SIG-M5 treated with dmso at 0.1 percent for 504 hours (cell line): ENCODE results near the gene KRT17.

Experiments
- DNase-seq: peaks from one replicate; lab custom pipeline; 2025; ENCODE audit not compliant: unreplicated experiment; lab: John Stamatoyannopoulos, UW

KRT17 gene

DNA sequence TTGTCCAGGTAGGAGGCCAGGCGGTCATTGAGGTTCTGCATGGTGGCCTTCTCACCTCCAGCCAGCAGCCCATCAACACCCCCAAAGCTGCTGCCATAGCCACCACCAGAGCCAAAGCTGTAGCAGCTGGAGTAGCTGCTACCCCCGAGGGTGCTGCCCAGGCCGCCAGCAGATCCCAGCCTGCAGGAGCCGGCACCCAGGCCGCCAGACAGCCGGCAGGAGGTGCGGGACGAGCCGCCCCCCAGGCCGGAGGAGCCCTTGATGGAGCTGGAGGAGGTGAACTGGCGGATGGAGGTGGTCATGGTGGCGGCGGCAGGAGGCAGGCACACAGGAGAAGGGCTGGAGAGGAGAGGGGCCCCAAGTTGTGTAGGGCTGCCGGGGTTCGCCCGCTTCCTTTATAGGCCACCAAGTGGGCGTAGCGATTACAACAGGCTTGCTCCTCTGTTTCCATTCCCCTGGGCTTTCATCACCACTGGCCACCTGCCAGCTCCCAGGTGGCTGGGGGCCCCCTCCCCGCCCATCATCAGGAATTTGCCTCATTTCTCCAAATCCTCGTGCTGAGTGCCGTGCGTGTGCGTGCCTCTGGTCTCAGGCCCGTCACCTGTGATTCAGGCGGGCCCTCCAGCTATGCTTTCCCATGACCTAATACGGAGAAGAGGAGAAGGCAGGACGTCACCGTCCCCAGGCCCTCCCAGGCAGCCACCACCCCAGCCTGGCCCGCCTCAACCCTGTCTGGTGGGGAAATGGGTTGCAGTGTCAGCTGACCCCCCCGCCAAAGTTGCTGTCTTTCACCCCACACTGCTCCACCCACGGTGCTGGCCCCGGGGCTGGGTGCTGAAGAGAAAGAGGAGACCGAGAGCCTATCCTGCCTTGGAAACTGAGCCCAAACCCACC is at the start of gene KRT17:
KRT17 (minus strand) TSS at position 368 of the 894 bp plus-strand sequence; CDS start at position 302, 66 bp downstream.
- no peak for DNase-seq

DNA sequence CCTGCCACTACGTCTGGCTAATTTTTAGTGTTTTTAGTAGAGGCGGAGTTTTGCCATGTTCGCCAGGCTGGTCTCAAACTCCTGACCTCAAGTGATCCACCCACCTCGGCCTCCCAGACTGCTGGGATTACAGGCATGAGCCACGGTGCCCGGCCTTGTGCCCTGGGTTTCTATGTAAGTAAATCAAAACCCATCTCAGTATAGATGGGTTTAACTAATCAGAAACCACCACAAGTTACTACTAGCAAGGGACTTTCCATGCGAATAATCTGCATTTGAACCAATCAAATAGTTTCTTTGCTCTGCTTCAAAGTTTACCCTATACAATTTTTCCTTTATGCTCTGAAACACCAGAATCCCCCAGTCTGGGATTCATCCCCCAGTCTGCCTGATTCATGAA is 47.8 kb upstream of the KRT17 start:
- DNase-seq: no peak

DNA sequence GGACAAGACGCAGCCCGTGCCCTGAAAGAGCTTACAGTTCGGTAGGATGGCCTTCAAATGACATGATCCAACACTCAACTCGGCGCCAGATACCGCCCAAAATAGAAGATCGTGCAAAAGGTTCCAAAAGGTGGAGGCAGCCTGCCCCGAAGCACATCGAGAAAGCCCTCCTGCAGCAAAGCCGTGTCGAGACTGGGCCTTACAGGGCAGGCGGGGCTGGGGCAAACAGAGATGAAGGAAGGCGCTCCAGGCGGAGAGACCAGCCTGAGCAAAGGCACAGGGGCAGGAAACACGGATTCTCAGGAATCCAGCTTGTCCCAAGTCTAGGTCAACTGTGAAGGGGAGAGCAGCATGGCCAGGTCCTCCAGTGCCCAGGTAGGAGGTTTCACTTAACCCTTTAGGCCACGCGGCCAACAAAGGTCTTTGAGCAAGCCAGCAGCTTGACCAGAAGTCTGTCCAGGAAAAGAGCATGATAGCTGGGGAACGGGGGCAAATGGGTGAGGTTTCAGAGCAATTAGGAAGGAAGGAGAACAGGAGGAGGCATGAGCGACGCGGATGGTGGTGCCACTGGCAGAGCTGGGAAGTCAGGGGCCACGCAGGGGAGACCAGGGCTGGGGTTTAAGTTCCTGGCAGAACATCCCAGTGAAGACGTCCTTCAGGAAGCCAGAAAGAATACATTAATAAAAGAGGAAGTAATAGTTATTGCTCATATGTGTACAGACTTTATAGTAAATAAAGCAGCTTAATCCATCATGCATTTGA is 43.1 kb upstream of the KRT17 start:
- DNase-seq: peak; percentile 50

DNA sequence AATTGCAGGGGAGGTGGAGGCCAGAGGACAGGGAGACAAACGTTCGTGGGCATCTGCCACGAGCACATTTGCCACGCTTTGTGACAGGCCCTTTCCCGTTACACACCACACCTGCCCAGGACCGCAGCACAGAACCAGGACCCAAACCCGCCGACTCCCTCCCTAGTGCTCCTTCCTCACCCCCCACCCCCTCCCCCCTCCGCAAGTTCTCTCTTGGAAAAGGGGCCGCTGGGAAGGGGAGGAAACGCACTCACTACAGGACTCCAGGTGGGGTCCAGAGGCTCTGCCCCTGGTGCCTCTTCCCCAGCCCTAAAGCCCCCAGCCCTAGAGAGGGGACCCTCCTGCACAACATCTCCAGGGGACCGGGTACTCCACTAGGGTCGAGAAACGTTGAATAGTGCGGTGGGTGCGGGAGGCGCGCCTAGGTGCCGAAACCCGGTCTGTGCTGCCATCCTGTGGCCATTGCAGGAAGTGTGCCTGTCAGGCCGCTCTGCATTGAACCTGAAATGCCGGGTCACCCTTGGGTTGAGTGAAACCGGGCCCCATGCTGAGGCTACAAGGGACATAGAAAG is 42.4 kb upstream of the KRT17 start:
- DNase-seq: peak; percentile 81

DNA sequence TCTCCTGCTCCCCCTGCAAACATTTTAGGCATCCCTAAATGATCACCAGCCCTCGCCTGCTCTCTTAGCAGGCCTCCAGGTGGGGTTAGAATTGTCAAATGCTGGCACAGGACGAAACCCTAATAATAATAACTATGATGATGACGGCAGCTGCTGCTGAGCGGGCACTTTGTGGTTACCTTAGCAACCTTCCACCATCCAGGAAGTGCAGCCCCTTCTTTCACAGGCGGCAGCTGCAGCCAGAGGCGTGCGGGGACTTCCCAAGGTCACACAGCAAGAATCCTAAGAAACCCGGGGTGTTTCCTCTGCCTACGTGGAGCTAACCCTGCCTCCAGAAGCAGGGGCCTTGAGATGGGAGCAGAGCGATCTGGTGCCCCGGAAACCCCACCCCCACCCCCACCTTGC is 41.9 kb upstream of the KRT17 start:
- DNase-seq: no peak

DNA sequence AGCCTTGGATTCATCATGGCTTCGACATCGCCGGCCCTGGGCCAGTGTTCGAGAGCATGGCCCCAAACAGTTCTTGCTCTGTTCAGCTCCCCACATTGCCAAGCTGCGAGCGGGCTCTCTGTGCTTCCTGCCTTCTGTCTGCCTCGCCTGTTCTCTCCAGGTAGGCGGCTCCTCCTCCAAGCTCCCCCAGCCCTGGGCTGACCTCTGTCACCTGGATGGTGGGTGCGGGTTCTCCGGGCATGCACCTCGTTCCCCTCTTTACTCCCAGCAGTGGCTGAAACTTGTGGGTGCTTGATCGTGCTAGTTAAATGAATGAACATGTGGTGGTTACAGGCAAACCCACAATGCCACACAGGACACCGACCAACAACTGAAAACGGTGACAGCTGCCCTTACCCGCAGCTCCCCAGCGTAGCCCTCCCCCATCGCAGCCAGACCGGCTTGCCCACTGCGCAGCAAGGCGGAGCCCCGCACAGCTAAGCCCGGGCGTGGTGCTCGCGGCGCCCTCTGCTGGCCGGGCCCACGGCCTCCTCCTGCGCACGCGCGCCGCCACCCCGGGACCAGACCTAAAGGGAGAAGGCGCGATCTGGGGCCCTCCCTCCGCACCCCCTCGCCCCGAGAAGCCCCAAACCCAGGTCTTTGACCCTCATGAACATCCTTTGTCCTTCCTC is 41.3 kb upstream of the KRT17 start:
- peak; percentile 66 for DNase-seq

DNA sequence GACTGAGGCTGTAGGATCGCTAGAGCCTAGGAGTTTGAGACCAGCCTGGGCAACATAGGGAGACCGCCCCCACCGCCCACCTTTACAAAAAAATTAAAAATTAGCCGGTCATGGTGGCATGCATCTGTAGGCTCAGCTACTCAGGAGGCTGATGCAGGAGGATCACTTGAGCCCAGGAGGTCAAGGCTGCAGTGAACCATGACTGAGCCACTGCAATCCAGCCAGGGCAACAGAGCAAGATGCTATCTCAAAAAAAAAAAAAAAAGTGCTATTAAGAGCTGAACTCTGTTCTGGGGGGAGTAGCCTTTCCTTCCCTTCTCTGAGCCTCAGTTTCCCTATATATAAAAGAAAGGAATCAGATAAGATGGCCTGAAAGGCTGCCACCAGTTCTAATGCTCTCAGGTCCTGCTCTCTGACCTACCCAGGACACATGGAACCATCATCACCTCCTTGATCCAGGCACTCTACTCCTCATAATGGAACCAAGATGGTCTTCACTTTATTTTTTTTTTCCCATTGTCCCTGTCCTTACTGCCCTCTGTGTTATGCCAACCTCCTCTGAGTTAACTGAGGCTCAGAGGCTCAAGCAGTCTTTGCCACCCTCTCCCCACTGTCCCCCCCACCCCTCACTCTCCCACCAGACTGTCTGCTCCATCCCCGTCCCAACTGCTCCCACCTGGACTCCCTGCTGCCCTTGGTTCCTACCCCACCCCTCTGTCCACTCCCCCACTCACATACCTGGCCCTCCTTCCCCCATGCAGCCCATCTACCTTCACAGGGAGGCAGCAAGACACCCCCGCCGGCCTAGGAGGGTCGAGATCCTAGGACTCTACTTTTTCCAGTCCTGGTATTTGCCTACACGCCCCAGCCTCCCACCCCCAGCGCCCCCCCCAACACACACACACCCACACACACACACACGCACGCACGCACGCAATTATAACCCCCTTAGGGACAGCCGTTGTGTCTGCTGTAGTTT is 40.5 kb upstream of the KRT17 start:
- DNase-seq: no peak

DNA sequence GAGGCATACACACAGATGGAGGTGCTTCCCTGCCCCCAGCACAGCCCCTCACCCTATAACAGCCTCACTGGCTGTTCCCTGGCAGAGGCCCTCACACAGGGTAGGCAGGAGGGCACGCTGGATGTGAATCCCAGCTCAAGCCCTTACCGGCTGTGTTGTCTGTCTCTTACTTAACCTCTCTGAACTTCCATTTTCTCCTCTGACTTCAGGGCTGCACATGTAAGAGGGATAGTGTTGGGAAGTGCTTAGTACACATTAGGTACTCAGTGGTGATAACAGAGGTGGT is 39.7 kb upstream of the KRT17 start:
- no peak for DNase-seq

DNA sequence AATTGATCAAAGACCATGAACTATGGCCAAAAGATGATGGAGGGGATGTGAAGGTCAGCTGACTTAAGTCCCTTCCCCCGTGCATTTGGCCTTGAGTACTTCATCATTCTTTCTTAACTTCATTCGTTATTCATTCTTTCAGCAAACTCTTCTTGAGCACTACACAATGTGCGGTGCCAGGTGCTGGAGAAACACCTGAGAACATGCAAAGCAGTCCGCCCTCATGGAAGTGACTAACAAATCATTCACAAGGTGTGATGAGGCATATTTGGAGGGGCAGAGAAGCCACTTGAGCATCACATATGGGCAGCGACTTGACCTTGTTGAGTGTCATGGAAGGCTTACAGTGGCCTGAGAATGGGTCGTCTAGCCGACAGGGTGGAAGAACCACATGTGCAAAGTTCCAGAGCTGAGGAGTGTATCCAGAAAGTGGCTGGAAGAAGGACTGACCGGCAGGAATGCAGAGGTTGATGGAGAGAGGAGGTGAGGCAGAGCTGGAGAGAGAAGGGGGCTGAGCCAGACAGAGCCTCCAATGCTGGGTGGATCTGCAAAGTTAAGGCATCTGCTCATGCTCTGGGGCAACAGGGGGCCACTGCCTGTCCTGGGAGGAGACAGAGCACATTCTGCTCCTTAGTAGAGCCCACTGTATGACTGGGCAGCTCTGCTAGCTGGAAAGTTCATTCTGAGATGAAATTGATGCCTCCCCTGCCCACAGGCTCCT is 39.2 kb upstream of the KRT17 start:
- DNase-seq: no peak

DNA sequence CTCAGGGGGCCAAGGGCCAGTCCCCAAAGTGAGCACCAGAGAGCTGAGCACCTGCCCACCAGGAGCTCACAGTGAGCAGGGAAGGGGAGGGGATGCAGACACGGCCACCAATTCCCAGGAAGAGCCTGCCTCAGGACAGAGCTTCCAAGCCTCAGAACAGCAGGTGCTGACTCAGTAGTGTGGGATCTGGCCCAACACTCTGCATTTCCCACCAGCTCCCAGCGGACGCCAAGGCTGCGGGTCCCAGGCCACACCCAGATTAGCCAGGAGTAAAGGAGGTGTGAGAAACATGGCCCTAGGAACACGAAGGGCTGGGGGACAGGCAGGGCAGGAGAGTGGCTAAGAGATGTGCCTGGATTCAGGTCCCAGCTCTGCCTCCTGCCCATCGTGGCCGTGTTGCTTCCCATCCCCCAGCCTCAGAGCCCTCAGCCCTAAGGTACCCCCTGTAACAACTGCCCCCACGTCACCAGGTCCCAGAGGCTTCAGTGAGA is 35.9 kb upstream of the KRT17 start:
- DNase-seq: no peak

DNA sequence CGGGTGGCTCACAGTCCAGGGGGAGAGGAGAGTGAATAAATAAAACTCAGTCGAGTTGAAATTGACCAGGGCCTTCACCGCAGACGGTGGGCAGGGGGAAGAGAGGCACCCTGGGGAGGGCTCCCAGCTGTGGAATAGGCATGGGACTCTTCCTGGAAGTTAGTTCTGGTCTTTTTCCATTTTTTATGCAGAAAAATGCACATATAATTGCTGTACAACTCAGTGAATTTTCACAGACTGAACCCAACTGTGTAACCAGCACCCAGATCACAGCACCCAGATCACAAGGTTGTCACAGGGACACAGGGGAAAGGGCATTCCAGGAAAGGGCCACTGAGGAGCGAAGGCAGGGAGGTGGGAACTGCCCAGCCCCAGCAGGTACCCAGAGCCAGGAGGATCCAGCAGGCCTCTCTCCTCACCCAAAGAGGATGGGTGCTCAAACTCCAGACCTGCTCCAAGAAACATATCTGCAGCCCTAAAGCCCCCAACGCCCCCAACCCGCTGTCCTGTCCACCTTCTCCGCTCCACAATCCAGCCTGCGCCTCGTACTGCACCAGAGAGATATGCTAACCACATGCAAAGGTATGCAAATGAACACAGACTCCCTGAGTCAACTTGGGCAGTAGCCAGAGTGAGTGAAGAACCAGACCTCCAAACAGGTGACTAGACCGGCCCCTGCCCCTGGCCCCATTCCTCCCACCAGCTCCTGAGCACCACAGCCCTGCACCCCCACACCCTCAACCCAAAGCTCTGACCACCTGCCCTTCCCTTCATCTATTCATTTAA is 35.2 kb upstream of the KRT17 start:
- DNase-seq: no peak

DNA sequence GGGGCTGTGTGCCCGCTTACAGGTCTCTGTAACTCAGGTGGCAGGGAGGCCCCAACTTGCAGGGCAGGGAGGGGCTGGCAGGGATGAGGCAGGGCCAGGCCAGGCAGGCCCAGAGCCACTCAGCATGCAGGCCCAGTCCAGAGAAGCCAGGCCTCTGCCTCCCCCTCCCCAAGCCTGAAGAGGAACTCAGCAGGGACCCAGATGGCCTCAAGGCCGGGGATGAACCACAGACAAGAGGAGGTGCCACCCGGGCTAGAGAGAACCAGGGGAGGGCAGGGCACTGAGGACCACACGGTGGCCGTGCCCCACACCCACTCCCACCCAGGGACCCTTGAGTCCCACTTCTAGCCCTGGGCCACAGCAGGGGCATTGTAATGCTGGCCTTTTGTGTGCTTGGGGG is 34.5 kb upstream of the KRT17 start:
- no peak for DNase-seq

DNA sequence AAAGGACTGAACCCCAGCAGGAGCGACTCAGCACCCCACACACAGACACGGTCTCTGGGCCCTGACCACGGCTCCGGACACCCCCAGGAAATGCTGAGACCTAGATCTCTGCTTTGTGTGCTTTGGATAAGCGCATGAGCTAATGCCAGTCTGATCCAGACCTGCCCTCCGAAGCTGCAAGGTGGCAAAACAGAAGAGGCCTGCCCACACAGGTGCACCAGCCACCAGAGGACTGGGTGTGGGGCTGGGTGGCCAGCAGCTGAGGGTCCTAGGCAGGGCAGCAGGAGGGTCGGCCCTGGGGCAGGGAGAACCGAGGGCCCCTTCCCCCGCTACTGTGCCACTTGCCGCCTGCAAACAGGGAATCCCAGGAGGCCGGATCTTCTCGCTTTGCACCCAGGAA is 33.6 kb upstream of the KRT17 start:
- DNase-seq: no peak

DNA sequence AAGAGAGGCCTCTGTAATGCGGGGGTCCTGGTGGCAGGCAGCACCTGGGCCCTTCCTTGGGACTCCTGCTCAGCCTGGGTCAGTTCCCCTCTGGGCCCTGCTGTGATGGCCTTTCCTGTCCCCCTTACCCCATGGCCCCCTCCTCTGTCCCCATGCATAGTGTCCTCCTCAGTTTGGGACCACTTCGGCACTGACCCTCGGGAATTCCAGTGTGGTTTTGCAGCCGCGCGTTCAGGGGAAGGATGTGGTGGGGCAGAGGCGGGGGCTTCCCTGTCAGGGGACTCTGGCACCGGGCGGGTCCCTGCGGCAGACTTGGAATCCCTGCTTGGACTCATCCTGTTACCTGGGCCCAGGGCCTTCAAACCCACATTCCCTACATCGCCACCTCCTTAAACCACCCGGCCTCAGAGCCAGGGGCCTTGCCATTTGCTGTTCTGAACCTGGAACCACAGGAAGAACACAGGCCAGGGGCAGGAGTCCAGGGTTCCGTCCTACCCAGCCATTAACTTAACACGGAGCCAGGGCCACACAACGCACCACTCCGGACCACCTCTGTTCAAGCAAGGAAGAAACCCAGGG is 32.9 kb upstream of the KRT17 start:
- DNase-seq: no peak

DNA sequence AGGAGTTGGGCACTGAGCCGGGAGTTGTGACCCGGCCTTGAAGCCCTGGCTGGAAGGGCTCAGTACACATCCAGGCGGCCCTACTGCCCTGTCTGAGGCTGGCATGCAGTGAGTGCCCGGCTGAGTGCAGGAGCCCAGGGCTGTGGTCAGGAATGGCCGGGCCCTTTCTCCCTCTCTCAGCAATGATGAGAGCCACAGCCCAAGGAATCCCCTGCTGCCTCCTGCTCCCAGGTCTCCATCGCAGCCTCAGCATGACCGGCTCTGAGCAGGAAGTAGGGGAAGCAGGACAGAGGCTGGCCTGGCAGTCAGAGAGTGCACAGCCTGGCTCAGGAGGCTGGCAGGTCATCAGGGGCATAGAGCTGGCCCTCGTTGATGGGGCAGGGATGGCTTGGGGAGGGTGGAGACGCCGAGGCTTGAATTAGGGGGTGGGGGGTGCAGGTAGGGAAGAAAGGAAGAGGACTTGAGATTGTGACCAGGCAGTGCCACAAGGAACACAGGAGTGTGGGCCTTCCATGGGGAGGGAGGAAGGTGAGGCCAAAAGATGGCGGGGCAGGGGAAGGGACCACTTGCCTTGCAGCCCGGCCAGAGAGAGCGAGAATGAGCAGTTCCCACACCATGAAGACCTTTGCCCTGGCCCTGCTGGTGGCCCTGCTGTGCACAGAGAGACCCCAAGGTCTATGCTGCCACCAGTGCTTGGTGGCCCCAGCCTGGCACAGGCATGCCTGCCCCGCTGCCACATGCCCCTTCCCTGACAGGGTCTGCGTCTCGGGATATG is 32.1 kb upstream of the KRT17 start:
- no peak for DNase-seq

DNA sequence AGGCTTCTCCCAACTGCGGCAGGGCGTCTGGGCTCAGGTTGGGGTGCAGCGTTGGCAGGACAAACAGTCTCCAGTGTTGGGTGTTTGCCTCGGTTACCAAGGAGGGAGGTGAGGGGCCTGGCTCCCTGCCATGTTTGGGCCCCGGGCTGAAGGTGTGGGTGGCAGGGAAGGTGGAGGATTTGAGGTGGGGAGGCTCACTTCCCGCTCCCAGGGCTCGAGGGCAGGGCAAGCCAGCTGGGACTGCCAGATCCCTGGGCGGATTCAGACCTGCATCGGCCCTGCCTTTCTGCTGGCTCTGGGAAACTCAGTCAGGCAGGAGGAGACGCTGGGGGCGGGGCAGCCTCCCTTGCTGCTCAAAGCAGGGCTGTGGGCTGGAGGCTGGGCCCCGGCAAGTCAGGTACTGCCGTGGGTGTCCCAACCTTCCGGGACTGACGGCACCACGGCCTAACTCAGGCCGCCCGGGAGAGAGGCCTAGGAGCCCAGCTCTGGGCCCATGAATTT is 31.3 kb upstream of the KRT17 start:
- DNase-seq: no peak
